Measurements from ENCODE around the gene LAMB1.
"Not testable (repeated sequence)": the region's sequence is repeated elsewhere in the genome, so short reads cannot be mapped to it uniquely, and the experiment has no call there.

Gene LAMB1

DNA sequence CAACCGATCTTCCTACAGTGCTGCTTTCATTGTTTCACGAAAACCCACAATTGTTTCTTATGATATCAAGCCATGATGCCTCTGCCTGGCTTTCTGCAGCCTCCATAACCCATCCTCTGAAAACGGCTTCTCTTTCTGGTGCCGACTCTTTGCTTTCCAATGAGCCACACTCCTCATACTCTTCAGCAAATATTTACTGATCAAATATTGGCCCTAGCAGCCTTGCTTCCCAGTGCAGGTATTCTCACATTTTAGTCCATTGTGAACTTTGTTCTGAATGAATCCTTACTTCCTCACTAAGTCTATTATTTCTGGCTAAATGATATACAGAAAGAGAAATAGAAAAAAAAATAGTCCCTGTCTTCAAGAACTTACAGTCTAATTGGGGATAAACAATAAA lies 35.5 kb downstream of the LAMB1 start:
- no peak for DNase-seq

DNA sequence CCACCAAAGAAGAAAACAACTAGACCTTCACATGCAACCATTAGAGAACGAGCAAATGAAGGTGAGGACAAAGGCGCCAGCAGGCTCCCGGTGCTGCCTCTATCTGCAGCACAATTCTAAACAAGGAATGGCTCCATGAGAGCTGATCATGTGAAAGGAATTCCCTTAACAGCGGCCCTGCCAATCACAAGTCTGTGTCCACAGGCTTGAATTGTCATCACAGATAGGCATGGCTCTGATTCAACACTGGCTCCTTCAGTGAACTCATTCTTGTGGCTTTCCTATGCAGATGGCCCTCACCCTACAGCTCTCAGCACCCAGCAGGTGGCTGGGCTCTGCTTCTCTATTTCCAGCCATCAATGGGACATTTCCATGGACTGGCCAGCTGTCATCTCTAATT lies 36.2 kb downstream of the LAMB1 start:
- DNase-seq = no peak

DNA sequence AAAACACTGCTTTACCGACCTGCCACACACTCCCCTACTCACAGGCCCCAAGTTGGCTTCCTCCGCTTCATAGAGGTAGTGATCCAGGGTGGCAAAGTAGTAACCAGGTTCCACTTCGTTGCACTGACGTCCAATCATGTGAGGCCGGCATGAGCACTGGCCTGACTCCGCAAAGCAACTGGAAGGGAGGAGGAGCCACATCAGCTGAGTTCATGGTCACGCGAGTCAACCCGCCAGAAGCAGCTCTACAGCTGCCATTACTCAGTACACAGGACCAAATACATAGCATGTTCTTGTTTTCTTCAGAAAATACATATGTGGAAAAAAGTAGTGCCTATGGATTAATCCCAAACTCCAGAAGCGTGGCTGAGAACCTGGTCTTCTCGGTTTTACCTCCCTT lies 38.5 kb downstream of the LAMB1 start:
- no peak for DNase-seq

DNA sequence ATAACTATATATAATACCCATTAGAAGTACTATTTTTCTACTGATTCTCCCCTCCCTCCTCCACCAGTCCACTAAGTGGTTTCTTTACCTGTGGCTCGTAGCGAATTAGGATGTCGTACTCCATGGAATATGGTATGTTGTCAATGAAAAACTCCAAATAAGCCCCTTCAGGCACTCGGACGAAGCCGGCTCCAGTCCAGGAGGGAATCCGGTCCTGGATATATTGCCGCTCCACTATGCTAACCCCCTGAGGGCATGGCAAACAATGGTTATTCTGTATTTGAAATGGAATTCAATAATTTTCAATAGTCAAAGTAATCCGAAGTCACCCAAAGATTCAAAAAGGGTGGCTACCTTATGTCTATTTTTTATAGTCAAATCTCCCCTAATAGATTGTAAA lies 40.1 kb downstream of the LAMB1 start:
- no peak for DNase-seq

DNA sequence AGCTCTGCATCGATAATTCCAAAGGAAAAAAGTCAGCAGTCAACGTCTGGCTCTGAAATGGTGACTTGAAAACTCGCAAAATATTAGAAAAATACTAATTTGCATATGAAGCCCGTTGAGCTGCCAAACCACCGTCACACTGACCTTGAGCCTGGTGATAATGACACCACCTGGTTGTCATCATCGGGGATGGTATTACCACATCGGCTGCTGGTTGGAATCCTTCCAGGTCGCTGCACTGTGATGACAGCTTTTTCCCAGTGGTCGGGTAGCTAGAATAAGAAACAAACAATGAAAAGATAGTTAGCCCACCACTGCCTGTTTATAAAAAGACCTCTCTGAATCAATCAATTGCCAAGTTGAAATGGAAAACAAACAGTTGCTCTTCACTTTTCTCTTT lies 41.6 kb downstream of the LAMB1 start:
- DNase-seq = no peak

DNA sequence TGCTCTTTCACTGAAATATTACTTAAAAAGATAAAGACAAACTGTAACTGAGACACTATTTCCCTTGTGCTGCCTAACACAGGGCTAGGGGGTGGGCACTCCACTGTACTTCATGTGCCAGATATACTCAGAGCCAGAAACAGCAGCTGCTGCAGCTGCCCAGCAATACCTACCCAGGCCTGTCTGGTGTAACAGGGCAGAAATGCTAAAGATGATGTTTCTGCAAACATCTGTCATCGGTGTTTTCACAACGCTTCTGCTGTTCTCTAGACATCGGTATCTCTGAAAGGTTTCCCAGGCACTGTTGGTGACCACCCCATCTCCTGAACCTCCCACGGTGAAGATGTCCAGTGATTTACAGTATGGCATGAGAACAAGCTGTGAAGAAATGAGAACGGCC lies 42.7 kb downstream of the LAMB1 start:
- DNase-seq = no peak

DNA sequence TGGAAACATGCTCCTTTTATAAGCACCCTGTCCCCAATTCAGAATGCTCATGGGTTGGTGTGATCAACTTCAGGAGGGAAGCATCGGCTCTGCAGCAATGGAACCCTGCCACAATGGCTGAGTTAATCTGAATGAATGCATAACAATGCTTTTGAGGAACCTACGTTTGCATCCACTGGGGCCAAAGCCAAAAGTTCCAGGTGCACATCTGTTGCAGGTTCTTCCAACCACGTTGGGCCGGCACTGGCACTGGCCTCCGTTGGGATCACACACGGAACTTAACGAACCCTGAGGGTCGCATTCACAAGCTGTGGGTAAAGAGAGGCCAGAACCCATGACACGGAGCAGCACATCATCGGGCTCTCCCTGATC lies 43.4 kb downstream of the LAMB1 start:
- DNase-seq = no peak

DNA sequence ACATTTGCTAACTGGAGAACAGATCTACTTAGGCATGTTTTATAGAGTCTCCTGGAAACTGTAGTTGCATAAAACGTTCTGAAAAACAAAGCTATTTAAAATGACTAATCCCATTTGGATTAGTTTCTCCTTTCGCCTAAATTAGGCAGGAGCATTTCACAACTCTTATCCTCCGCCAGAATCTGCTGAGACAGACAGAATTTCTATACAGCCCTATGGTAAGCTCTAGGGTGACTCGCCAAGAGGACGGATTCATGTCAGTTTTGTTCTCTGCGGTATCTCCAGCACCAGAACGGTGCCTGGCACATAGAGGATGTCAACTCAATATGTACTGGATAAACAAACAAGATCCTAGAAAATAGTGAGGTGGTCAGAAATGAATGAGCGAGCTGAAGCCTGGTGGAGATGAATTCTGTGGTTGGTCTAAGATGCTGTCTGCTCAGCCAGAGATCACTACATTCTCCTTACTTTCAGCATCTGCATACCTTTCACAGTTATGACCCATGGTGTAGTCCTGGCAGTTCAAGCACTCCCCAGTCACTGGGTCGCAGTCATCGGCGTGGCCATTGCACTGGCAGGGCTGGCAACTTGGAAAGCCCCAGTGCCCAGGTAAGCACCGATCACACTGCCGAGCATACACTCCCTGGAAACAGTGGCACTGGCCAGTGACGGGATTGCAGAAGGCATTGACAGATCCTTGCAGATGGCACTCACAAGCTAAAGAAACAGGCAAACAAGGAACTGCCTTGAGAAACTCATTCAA lies 44.0 kb downstream of the LAMB1 start:
- no peak for DNase-seq

DNA sequence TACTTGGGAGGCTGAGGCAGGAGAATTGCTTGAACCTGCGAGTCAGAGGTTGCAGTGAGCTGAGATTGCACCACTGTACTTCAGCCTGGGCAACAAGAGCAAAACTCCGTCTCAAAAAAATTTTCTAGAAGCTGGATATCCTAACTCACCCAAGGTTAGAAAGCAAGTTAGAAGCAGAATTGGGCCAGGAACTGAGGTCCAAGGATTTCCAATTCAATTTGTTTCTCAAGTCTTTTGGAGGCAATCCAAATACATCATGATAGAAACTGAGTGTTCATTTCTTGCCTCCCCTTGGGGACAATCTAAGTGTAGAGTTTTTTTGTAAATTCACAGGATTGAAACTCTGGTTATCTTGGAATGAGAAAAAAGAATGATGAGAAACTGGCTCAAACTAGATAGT lies 45.5 kb downstream of the LAMB1 start:
- no peak for DNase-seq

DNA sequence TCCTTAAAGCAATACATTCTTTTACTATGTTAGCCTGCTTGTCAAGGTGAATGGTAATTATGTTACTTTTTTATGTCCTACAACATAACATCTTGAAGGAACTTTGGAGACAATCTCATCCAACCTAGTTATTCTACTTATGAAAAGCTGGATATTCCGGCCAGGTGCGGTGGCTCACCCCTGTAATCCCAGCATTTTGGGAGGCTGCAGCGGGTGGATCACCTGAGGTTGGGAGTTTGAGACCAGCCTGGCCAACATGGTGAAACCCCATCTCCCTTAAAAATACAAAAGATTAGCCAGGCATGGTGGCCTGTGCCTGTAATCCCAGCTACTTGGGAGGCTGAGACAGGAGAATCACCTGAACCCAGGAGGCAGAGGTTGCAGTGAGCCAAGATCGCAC lies 46.0 kb downstream of the LAMB1 start:
- not testable (repeated sequence) for DNase-seq

DNA sequence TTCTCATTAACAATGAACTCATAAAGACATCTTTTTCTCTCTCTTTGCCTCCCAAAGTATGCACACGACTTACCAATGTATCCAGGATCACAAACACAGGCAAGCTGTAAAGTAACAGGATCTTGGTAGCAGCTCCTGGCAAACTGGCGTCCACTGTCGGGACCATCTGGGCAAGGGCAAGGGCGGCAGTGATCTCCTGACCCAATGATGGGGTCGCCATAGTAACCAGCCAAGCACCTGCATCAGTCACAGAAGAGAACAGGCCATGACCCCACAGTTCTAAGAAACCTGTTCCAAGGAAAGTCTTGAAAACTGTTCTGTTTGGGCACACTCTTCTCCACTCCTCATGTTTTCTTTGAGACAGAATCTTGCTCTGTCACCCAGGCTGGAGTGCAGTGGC lies 47.6 kb downstream of the LAMB1 start:
- DNase-seq = no peak

DNA sequence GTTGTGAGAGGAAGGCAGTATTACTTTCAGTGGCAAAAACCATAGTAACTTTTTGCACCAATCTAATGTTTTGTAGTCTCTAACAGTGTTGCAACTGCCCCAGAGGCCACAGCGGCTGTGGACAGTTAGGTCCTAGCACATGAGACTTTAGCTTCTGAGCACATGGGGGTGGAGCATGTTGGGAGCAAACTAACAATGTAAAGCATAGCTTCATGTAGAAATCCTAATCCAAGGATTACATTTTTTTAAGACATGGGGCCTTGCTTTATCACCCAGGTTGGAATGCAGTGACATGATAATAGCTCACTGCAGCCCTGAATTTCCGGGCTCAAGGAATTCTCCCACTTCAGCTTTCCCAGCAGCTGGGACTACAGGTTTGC lies 49.0 kb downstream of the LAMB1 start:
- no peak for DNase-seq

DNA sequence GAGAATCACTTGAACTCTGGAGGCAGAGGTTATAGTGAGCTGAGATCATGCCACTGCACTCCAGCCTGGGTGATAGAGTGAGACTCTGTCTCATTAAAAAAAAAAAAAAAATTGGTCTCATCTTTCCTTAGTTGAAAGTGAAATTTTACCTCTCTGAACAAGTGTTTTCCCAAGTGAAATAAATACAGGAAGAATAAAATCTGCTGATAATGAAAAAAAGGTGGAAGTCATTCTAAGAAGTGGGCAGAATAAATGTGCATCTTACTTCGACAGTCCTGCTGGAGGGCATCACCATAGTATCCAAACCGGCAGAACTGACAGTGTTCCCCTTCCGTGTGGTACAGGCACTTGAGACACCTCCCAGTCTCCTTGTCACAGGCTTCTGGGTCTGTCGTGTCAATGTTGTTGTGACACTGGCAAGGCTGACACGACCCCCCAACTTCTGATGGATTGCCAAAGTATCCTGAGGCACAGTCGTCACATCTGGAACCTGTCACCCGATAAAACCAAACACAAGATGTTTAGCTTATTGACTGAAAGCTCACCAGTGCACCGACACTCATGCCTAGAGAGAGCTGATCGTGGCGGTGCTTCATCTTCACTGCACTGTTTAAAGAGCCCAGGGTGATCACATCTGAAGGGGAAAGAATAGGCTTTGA lies 49.6 kb downstream of the LAMB1 start:
- no peak for DNase-seq

DNA sequence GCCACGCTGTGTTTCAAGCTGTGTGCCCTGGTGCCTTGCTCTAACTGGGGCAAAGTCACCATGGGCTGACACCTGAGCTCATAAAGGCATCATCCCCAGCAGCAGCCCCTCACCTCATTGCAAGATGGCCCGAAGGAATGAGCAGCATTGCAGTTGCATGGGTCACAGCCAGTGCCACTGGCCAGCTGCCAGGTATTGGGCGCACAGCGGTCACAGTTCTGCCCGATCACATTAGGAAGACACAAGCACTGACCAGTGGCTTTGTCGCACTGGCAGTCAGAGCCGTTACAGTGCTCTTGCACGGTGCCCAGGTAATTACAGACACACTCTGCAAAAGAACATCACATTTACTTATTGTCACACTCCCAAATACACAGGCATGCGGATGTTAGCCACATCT lies 51.1 kb downstream of the LAMB1 start:
- no peak for DNase-seq

DNA sequence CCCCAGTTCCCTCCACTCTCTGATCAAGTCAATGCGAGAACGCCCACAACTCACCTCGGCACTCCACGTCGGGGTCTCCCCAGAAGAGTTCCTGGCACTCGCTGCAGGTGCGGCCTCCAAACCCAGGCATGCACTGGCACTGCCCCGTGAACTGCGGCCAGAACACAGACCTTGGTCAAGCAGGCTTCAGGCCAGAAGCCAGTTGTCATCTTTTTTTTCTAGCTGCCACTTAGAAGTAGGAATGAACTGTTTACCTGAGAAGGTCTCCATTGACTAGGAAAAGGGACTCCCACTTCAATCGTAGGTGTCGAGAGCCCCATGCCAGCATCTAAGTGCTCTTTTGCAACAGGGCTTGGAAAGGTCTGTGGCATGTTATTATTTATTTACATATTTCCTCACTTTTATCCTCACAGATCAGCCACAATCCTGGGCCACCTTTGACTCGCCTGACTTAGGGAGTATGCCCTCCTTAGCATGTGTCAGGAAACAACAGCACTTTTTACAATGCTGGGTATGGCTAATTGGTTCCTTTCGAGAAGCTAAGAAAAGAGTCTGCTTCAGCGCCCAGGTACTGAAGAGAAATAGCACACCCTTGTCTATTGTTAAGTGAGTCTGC lies 51.7 kb downstream of the LAMB1 start:
- DNase-seq = no peak

DNA sequence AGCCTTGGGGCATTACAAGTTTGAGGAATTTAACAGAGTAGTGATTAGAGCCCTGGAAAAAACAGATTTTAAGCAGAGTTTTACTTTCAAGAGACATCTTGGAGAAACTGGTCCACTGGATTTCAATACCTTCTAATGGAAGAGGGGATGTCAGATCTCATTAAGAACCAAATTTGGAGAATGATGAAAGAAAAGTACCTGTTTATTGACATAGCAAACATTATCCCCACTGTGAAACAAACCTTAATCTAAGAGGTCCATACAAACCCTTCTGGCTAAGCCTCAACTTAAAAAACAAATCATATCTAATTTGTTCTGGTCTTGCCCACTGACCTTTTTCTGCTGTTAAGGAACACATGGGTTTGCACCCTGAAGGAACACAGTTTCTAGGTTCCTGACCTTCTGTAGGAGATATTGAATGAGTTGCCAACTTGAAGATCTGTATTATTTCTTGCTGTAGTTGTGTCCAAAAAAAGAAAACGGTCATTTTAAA lies 53.5 kb downstream of the LAMB1 start:
- DNase-seq = no peak

DNA sequence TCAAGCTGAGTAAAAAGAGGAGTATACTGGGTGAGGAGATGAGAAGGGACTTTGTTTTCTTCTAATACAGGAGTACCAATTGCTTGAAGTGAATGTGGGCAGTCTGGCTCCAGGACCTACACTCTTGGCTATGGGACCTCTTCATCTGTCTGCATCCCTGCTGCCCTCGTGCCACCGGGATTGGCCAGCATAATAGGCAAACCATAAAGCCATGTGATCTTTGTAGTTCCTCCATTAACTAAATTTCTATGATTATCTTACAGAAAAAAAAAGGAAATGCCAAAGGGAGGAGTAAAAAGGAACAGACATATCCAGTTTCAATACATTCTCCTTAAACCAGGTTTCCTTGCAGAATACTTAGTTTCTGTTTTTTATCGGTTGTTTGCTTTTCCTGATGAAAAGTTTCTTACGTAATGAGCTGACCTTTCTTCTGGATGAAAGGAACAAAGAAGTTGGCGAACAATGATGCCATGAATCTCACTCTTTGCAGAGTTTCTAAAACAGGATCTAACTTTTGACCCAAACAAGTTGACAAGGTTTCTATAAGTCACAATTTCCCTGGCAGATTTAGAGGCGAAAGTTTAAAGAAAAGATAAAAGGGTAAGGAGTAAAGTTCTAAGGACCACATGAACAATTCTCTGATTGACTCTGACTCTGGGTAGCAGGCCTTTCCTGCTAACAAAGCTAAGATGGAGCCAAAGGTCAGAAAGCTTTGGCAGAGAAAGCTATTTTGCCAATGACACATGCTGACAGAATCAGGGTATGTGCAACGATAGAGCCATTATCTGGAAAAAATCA lies 54.1 kb downstream of the LAMB1 start:
- no peak for DNase-seq

DNA sequence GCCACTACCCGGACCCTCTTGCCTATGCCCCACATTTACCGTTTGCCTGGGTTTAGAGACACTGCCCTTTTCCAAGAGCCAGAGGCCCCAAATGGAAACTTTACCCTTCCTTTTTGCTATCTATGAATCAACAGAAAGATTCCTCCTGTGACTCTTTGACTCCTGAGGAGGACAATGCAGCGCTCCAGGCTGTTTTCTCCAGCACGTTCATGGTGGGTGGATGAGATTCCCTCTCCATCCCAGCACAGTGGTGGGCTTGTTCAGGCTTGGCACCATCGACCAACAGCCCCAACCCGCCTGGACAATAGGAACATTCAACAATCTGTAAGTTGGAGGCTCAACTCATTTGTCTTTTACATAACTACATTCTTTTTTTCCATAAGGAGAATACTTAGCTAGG lies 56.1 kb downstream of the LAMB1 start:
- DNase-seq = no peak

DNA sequence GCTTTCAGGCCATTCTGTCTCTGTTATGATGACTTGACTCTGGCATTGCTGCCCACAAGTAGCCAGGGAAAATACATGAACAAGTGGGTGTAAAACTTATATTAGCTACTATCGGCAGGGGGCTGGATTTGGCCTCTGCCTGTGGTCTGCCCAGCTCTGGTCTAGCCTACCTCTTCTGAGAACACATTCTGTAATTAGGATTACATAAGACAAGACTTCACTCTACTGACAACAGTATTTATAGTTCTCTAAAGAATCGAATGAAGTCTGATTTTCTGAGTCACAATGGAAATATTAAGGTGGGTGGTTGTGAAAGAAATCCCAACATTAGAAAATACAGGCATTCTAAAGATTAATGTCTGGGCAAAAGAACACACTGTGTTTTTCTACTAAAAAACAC lies 56.5 kb downstream of the LAMB1 start:
- no peak for DNase-seq

DNA sequence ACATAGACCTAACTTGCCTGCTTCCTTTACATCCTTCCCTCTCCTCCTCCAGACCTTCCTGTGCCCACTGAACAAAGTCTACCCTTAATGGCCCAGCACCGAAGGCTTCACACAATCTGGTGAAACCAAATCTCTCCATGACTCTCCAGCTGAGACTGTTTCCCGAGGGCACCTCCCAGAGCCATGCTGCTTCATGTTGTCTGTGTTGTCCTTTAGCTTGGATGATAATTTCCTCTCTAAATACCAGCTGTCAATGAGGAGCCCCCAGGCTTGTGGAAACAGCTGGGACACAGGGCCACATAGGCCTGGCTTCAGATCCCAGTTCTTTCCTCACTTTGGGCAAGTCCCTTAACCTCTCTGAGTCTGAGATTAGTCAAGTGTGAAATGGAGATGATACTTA lies 57.6 kb downstream of the LAMB1 start:
- DNase-seq = no peak

DNA sequence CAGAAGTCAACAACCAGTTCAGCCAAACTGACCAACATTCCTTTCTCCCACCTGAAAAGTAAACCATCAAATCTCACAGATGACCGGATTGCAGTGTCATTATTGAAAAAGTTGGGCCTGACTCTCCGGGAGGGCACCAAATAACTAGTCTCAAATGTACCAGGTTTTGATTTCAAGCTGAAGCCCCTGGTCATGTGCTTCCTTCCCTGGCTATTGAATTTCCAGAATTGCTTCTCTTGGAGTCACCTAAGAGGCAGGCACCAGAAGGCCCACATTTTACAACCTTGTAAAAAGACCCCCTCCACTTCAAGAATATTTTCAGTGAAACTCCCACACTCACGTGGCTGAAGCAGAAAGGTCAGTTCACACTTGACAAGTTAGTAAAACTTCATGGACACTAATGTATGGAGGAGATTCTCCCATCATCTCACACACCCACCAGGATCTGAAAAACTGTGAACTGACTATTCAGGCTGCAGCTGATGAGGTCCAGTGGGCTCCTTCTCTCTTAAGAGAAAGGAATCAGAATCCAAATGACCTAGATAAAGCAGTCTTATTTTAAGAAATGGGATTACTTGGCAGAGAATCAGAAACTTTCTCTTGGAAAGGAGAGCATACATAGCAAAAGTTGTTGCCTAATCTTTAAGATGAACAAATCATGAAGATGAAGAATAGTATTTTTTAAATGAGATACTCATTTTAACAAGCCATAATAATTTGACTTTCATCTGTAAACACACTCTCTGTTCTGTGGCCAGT lies 58.4 kb downstream of the LAMB1 start:
- no peak for DNase-seq

DNA sequence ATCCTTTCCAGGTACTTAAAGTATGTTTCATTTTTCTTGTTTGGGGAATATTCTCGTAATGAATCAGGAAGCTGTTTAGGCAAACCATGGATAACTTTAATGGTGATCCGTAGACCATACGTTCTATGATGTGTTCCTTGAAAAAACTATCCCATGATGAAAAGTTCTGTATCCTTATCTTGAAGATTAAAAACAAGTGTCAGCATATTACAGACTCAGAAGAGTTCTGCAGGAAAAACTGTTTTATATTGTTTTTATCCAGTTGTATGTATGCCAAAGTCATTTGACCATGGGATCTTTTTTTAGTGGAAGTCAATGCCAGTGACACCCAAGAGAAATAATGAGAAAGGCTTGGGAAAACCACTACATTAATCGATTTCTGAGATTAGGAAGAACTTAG lies 59.9 kb downstream of the LAMB1 start:
- DNase-seq = no peak

DNA sequence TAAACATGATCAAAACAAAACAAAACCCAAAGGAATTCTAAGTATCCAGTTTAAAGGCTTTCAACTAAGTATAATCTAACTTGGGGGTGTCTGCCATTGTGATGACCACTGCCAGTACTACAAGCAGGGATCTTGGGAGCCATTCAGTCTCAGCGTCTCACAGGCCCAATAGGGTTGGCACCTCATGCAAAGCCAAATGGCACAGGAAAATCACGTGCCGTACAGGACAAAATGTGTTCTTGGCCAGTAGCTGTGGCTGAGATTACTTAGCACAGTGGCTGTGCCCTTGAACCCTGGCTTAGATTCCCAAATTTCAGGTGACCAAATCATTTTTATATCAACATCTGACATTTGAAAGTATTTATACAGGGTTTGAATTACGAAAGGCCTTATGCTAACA lies 62.0 kb downstream of the LAMB1 start:
- no peak for DNase-seq

All from hematopoietic multipotent progenitor cell treated with erythropoietin and hydrocortisone succinate and interleukin-3 and kit ligand, for 8 days (in vitro differentiated cells).